PC-9 (cell line): ENCODE measurements around the gene GAL. TPM values are rescaled to one million over a fixed set of nuclear protein-coding genes. Genes with fewer than 3 reads are reported as not detected.

Experiments used
- BruUV-seq: library from RNA; stranded (reverse); fragments of 400-500 nt; replicated peaks from 2 replicates; lab custom pipeline; 2021; lab: Mats Ljungman, UMichigan
- CTCF ChIA-PET: fragments of 300-600 bp; sonication (Branson Sonifier 250); formaldehyde crosslinking; loops from one replicate; lab custom pipeline; 2022; ENCODE audit warnings: antibody characterized with exemption; lab: Charles Lee
- POLR2A ChIA-PET: fragments of 300-600 bp; sonication (Branson Sonifier 250); formaldehyde crosslinking; loops from one replicate; lab custom pipeline; 2022; ENCODE audit warnings: antibody characterized with exemption; ENCODE audit not compliant: unreplicated experiment; lab: Charles Lee
- DNase-seq, 2 experiments: peaks; one replicate each; pipeline versions ENCODE4 v3.0.0 to v3.0.0-alpha.2; 2015 to 2022; ENCODE audit warnings: mixed read lengths in 1 of 2
- H2AFZ ChIP-seq: fragments of 200-600 bp; sonication (generic); 2 replicates; pipeline ENCODE4 v1.8.1; 2017; ENCODE audit warnings: antibody characterized with exemption
- H3F3A ChIP-seq: fragments of 200-600 bp; sonication (generic); 2 replicates; pipeline ENCODE4 v1.8.1; 2017; ENCODE audit warnings: antibody characterized with exemption, mild to moderate bottlenecking, low read depth; ENCODE audit not compliant: insufficient read depth
- H3K27ac ChIP-seq: fragments of 200-600 bp; sonication (generic); 2 replicates; pipeline ENCODE4 v1.6.1; 2016; ENCODE audit warnings: mixed run types
- H3K27me3 ChIP-seq: fragments of 200-600 bp; sonication (generic); 2 replicates; pipeline ENCODE4 v1.6.1; 2016; ENCODE audit warnings: low read depth, mixed run types; ENCODE audit not compliant: insufficient read depth
- H3K36me3 ChIP-seq: fragments of 200-600 bp; sonication (generic); 2 replicates; pipeline ENCODE4 v1.6.1; 2016; ENCODE audit warnings: low read depth, mixed run types
- H3K4me1 ChIP-seq: fragments of 200-600 bp; sonication (generic); replicated peaks from 2 replicates; pipeline ENCODE4 v1.6.1; 2016; ENCODE audit warnings: mixed run types; ENCODE audit not compliant: insufficient read depth
- H3K4me2 ChIP-seq: fragments of 200-600 bp; sonication (generic); 2 replicates; pipeline ENCODE4 v1.6.1; 2017; ENCODE audit warnings: mixed run types
- H3K4me3 ChIP-seq: fragments of 200-600 bp; sonication (generic); 2 replicates; pipeline ENCODE4 v1.6.1; 2016; ENCODE audit warnings: mixed run types
- H3K79me2 ChIP-seq: fragments of 200-600 bp; sonication (generic); 2 replicates; pipeline ENCODE4 v1.6.1; 2017; ENCODE audit warnings: low read depth, mixed run types
- H3K9me2 ChIP-seq: fragments of 200-600 bp; sonication (generic); 2 replicates; pipeline ENCODE4 v1.8.1; 2017; ENCODE audit warnings: mild to moderate bottlenecking; ENCODE audit not compliant: insufficient read depth
- H3K9me3 ChIP-seq: fragments of 200-600 bp; sonication (generic); 2 replicates; pipeline ENCODE4 v1.8.1; 2016; ENCODE audit warnings: low read depth; ENCODE audit not compliant: insufficient read depth
- H4K20me1 ChIP-seq: fragments of 200-600 bp; sonication (generic); 2 replicates; pipeline ENCODE4 v1.8.1; 2017; ENCODE audit not compliant: insufficient read depth
- EZH2 ChIP-seq: fragments of 200-600 bp; sonication (generic); IDR thresholded peaks from 2 replicates; pipeline ENCODE4 v1.8.0; 2017; ENCODE audit warnings: antibody characterized with exemption, low read depth
- intact Hi-C: fragments of 100-400 bp; cut with micrococcal nuclease; formaldehyde crosslinking; loops from one replicate; pipeline ENCODE4 v1.10.0; 2022; ENCODE audit not compliant: unreplicated experiment
- total RNA-seq: library from RNA; stranded (reverse); gene quantifications from 2 replicates; pipeline ENCODE4 v1.2.3, GENCODE V29; 2021
- TF ChIP-seq, protein P1 (sequence below): fragments of 200-600 bp; sonication (generic); conservative IDR thresholded peaks from 2 replicates; pipeline ENCODE4 v1.6.1; 2017; ENCODE audit warnings: mixed run types, antibody characterized with exemption, mild to moderate bottlenecking, moderate library complexity

Gene GAL
- total RNA-seq, 1 experiment from 2014 or later = 12.8 TPM

- Histone ChIP-seq H3K27ac (no peak overlapping the region), H3K4me1 (no peaks in the 10 kb centered on the region), H3K9me3 (0 out of 2 replicates have a peak, but pooled peaks cover 5% of the 10 kb centered on the region), H3K4me3 (no peak overlapping the region), H3K27me3 (peaks cover 52% of the 10 kb centered on the region), H3K79me2 (no peaks in the 10 kb centered on the region), H2AFZ (no peak overlapping the region), H3K36me3 (no peaks in the 10 kb centered on the region), H3K4me2 (no peak overlapping the region), H4K20me1 (no peaks in the 10 kb centered on the region), H3K9me2 (no peaks in the 10 kb centered on the region), H3F3A (no peaks in the 10 kb centered on the region)
- no TSS peak for BruUV-seq
- CTCF ChIA-PET = no interaction called here
- no peak for DNase-seq
- intact Hi-C loops = no loop called here
- TF ChIP-seq EZH2 = no peak
- TF ChIP-seq, protein P1, sequence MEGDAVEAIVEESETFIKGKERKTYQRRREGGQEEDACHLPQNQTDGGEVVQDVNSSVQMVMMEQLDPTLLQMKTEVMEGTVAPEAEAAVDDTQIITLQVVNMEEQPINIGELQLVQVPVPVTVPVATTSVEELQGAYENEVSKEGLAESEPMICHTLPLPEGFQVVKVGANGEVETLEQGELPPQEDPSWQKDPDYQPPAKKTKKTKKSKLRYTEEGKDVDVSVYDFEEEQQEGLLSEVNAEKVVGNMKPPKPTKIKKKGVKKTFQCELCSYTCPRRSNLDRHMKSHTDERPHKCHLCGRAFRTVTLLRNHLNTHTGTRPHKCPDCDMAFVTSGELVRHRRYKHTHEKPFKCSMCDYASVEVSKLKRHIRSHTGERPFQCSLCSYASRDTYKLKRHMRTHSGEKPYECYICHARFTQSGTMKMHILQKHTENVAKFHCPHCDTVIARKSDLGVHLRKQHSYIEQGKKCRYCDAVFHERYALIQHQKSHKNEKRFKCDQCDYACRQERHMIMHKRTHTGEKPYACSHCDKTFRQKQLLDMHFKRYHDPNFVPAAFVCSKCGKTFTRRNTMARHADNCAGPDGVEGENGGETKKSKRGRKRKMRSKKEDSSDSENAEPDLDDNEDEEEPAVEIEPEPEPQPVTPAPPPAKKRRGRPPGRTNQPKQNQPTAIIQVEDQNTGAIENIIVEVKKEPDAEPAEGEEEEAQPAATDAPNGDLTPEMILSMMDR = no peak
- POLR2A ChIA-PET = no interaction called here
Measured at GRCh38 chr11:68695531-68695930, 11.2 kb downstream of the GAL start.

GRCh38 chr11:68698993-68699392 lies 14.6 kb downstream of the GAL start:
- ChIA-PET CTCF (no interaction called here), POLR2A (no interaction called here)
- Histone ChIP-seq H3K4me1 (no peaks in the 10 kb centered on the region), H3K27ac (no peak overlapping the region), H3K4me3 (no peak overlapping the region), H3K27me3 (peaks cover 78% of the 10 kb centered on the region), H4K20me1 (no peaks in the 10 kb centered on the region), H3K9me2 (no peaks in the 10 kb centered on the region), H3K36me3 (no peaks in the 10 kb centered on the region), H2AFZ (no peak overlapping the region), H3F3A (no peaks in the 10 kb centered on the region), H3K4me2 (no peak overlapping the region), H3K9me3 (peaks cover 5% of the 10 kb centered on the region; the same call in 1 of the 2 replicates), H3K79me2 (no peaks in the 10 kb centered on the region)
- no TSS peak for BruUV-seq
- intact Hi-C loops = no loop called here
- TF ChIP-seq EZH2 = no peak
- TF ChIP-seq, protein P1 = no peak
- no peak for DNase-seq

DNA sequence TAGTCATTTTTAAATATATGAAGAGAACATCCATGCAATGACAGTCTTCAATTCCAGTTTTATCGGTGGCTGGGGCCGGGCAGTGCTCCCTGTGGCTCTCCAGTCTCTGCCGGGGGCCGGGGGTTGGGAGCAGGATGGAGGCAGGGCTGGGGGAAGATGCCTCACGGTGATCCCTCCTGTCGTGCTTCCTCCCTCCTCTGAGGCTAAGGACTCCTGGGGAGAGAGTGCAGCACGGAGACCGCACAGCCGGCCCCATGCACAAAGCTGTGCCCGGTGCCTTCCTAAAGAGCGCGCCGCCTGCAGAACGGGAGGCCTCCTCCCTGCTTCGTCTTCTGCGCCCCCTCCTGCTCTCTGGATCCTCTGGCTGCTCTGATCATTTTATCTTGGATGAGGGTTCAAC lies 20.5 kb downstream of the GAL start:
- Histone ChIP-seq H3K27me3 (peaks cover 63% of the 10 kb centered on the region), H3K4me2 (no peak overlapping the region), H3K36me3 (no peaks in the 10 kb centered on the region), H3K4me3 (no peak overlapping the region), H4K20me1 (no peaks in the 10 kb centered on the region), H2AFZ (no peak overlapping the region), H3K4me1 (no peaks in the 10 kb centered on the region), H3F3A (no peaks in the 10 kb centered on the region), H3K79me2 (no peaks in the 10 kb centered on the region), H3K9me3 (no peaks in the 10 kb centered on the region; the same call in 1 of the 2 replicates), H3K9me2 (no peaks in the 10 kb centered on the region), H3K27ac (no peak overlapping the region)
- POLR2A ChIA-PET = interaction anchor here (0.7 kb wide), 2 partner anchors 583 to 818 kb away, joined by 3 to 4 read pairs; no protein-coding TSS in a partner anchor
- intact Hi-C loops = no loop called here
- CTCF ChIA-PET = interaction anchor here (0.6 kb wide), 1 partner anchor 58 kb away, joined by 3 read pairs; no protein-coding TSS in a partner anchor
- DNase-seq = no peak
- BruUV-seq = no TSS peak
- TF ChIP-seq, protein P1 = no peak
- TF ChIP-seq EZH2 = no peak
